AG08396 (cell line): Measurements from ENCODE around the gene KCNH4.
"Not testable (repeated sequence)": the region's sequence is repeated elsewhere in the genome, so short reads cannot be mapped to it uniquely, and the experiment has no call there.

Experiments used
- DNase-seq: peaks from one replicate; pipeline ENCODE4 v3.0.0; 2012; ENCODE audit warnings: low spot score, mixed read lengths

The KCNH4 gene

GRCh38 chr17:42193969-42194899 is 13.3 kb upstream of the KCNH4 start, which contains the start of gene GHDC:
Gene GHDC, minus strand, starts transcription at chr17:42194494. Its CDS starts 913 bp downstream, at chr17:42193581.
- peak; percentile 87 for DNase-seq

- DNase-seq = no peak
Observed at GRCh38 chr17:42193216-42193968, 12.4 kb upstream of the KCNH4 start.

- no peak for DNase-seq
Observed at GRCh38 chr17:42192189-42193126, 11.5 kb upstream of the KCNH4 start.

GRCh38 chr17:42191275-42191608 is 10.3 kb upstream of the KCNH4 start:
- DNase-seq = no peak

DNA sequence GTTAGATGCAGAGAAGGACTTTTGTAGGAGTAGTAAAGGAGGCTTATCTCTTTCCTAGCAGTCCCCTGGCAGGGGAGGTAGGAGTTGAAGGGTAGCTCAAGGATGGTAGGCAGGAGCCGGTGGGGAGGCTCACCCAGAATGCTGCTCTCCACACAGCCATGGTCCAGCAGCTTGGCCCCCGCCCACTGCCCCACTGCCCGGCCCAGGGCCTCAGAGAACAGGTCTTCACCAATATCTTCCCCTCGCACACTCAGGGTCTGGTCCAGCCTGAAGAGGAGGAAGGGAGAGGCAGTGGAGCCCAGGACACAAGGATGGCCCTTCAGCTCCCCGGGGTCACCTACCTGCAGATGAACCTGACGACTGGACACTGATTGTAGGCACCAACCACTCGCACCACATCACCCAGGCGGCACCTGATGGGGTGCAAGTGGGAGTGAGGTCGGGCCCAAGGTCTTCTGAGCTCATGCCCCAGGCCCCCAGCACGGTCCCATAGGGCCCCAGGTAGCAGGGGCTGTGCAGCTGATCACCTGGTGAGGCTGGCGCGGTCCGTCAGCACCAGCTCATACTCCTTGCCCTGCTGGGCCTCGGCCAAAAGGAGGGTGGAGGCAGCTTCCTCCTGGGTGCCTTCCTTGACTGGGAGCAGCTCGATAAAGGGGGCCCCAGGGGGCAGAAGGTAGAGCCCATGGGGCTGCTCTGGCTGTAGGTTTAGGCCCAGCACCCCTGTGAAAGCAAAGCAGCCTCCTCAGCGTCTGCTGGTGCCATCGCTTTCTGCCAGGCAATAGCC is 9.7 kb upstream of the KCNH4 start:
- no peak for DNase-seq

DNA sequence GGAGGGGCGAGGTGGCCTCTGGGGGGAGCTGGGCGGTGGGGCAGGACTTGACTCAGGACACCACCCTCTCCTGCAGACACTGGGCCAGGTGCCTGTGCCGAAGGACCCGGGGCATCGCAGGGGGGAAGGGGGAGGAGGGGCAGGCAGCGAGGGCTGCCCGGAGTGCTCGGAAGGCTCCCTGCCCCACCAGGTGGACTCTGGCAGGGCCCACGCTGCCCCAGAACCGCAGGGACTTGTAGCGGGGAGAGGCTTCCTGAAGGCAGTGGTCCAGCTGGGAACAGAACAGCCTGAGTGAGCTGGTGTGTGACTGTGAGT is 8.7 kb upstream of the KCNH4 start:
- DNase-seq = no peak

GRCh38 chr17:42188749-42189650 is 8.1 kb upstream of the KCNH4 start:
- DNase-seq = no peak

GRCh38 chr17:42187833-42188232 is 6.9 kb upstream of the KCNH4 start:
- DNase-seq = no peak

- DNase-seq = not testable (repeated sequence)
Observed at GRCh38 chr17:42186191-42186590, 5.2 kb upstream of the KCNH4 start.

GRCh38 chr17:42185621-42185930 is 4.6 kb upstream of the KCNH4 start:
- DNase-seq = no peak

GRCh38 chr17:42184713-42185620 is 4.0 kb upstream of the KCNH4 start, which contains the start of gene HCRT:
Gene HCRT, minus strand, starts transcription at chr17:42185452. Its CDS starts 87 bp downstream, at chr17:42185365.
- DNase-seq = no peak

- DNase-seq = peak; percentile 96
Observed at GRCh38 chr17:42183741-42184711, 3.1 kb upstream of the KCNH4 start.

DNA sequence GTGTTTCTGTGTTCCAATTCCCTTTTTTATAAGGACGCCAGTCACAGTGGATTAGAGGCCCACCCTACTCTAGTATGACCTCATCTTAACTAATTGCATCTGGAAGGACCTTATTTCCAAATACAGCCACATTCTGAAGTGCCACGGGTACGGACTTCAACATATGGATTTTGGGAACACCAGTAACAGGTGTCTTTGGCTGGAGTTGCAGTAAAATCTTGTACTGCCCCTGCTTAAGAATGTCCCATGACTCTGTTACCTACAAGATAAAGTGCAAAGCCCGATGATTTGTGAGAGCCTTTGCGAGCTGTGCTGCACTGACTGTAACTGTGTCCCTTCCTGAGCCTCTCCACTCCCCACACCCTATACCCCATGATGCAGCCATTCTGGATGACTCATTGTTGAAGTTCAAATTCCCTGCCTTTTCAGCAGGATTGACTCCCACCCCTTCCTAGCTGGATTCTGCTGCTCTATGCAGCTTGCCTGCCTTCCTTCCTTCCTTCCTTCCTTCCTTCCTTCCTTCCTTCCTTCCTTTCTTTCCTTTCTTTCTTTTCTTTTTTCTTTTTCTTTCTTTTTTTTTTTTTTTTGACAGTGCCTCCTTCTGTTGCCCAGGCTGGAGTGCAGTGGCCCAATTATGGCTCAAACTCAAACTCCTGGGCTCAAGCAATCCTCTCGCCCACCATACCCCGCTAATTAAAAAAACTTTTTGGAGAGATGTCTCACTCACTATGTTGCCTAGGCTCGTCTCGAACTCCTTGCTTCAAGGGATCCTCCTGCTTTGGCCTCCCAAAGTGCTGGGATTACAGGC is 2.2 kb upstream of the KCNH4 start:
- peak; percentile 74 for DNase-seq

- DNase-seq = no peak
Observed at GRCh38 chr17:42181851-42182207, 887 bp upstream of the KCNH4 start.

GRCh38 chr17:42180411-42180921 is 476 bp downstream of the KCNH4 start:
- no peak for DNase-seq

GRCh38 chr17:42179911-42180410 is 981 bp downstream of the KCNH4 start:
- DNase-seq = peak; percentile 75

DNA sequence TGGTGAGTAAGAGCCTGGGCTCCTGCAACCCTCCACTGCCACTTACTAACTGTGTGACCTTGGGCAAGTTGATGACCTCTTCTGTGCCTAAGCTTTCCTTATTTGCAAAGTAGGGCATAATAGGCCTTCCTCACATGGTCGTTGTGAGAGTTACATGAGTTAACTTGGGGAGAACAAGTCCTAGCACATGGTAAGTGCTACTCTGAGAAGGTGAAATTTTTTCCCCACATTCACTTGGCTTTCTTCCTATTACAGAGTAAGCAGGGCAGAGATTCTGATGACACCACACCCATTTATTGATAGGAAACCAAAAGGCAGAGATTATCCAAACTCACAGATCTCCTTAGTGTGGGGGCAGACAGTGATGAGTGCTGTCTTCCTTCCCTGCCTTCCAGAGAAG is 1.6 kb downstream of the KCNH4 start:
- no peak for DNase-seq
